Measurements from ENCODE around the gene ESRRA.

The ESRRA gene

DNA sequence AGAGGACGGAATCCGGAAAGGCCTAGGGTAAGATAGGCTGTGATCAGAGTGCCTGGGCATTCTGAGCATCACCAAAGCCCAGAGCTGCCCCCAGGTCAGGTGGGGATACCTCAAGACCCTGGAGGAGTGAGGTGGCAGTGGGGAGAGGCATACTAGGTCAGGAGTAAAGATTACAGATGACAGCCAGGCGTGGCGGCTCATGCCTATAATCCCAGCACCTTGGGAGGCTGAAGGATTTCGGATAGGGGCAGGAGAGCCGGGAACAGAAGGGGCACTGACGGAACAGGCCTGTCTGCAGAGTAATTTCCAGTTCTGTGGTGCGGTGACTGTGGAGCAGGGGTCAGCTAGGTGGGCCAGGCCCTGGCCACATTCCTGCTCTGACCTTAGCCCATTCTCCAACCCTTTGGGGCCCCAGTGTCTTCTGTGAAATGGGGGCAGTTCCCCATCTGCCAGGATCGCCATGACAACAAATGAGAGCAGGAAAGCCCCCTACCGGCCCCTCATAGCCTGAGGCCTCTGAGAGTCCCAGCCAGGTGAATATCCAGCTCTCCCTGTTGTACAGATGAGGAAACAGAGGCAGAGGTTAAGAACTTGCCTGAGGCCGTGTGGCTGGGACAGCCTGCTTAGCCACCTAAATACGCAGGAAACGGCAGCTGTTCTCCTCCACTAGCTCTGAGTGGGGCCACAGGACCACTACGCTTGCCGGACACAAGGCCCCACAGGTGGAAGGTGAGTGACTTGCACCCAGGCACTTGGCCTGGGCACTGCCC lies 30.1 kb upstream of the ESRRA start:
- DNase-seq (ENCODE audit: low spot score) = no peak

DNA sequence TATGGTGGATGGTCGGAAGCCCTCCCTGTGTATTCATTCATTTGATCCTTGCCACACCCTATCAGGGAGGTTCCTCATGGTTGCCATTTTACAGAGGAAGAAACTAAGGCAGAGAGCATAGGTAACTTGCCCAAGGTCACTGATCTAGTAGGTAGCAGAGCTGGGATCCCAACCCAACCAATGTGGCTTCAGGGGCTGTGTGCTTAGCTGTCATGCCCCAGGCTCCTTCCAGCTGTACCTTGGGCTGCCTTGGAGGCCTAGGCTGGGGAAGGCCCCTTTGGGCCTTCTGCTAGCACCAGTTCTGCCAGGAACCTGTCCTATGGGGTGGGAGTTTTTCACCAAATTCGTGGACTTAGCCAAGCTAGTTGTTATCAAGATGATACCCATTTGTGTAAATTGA lies 29.5 kb upstream of the ESRRA start:
- DNase-seq (ENCODE audit: low spot score) = no peak

DNA sequence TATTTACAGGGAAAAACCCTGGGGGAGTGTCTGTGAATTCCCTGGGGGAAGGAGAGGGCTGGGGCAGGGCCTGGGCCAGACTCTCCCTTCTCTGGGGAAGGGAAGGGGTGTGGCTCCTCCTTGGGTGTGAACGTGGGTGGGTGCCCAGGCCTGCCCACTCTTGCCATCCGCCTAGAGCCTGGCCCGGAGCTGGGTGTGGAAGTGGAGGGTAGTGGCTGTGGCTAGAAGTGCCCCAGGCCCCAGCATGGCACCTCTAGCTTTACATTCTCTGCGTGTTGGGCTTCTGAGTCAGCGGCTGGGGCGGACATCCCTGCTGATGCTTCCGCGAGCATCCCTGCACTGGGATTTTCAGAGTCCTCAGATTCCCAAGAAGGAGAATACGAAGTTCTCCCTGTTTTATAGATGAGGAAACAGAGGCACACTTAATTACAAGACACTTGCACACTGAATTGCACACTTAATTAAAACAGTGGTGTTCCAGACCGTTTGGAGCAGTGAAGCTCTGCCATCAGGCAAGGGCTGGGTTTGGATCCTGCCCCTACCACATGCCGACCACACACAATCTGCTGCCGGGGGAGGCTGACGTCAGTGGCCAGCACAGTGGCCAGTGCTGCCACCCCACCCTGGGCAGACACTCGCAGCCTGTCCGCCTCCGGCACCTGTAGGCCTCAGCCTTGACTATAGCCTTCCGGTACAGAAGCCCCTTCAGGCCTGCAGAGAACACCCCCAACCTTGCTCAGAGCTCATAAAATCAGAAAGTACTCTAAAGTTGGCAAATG lies 28.5 kb upstream of the ESRRA start:
- DNase-seq (ENCODE audit: low spot score) = no peak

DNA sequence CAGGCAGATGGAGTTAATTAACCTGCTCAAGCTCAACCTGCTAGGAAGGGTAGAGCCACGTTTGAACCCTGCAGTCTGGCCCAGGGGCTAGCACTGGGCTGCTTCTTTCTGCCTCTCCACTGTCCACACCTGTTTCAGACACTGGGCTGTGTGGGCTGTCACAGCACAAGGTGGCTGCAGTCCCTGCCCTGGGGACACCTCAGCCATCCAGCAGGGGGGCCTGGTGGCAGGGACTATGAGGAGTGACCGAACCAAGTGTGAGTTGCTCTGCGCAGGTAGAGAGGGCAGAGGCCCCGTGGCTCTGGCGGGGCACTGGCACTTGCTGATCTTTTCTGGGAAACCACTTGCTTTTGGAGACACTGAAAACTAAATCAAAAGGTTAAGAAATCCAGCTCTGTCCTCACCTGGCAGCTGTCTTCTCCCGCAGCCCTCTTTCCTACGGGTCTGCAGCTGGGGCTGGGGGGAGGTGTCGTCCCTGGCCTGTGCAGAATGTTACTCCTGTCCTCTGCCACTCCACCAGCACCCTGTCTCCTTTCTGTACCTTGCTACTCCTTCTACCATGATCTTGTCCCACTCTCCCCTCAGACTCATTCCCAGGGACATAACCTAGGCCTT lies 26.6 kb upstream of the ESRRA start:
- no peak for DNase-seq (ENCODE audit: low spot score)

DNA sequence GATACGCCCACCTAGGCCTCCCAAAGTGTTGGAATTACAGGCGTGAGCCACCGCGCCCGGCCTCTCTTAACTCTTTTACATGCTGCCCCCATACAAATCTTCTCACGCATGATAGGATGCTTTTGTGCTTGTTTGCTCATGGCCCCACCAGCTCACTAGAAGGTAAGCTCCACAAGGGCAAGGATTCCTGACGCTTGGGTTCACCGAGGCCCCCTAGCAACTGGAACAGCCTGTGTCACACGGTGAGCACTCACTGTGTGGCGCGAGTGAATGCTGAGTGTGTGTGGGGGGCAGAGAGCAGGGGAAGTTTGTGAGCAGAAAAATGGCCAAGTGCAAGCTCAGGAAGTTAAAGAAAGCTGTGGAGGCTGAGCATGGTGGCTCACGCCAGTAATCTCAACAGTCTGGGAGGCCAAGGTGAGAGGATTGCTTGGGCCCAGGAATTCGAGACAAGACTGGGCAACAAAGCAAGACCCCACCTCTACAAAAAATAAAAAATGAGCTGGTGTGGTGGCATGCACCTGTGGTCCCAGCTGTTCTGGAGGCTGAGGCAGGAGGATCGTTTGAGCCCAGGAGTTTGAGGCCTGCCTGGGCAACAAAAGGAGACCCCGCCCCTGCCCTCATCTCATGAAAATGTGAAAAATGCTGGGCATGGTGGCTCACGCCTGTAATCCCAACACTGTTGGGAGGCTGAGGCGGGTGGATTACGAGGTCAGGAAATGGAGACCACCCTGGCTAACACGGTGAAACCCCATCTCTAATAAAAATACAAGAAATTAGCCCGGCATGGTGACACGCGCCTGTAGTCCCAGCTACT lies 23.2 kb upstream of the ESRRA start:
- no peak for DNase-seq (ENCODE audit: low spot score)

DNA sequence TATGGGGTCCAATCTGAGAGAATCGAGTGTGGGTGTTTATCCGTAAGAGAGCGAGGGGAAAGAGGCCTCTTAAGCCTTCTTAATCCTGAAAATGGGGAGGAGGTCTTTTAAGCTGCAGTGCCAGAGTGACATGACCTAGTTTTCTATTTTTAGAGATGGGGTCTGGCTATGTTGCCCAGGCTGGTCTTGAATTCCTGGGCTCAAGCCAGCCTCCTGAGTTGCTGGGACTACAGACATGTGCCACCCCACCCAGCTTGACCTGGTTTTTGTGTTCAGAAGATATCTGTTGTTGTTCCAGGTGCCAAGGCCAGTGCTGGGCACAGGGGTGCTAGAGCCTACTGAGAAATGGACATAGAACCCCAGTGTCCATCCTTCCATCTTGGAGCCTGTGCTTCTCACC lies 22.2 kb upstream of the ESRRA start:
- DNase-seq (ENCODE audit: low spot score) = no peak

DNA sequence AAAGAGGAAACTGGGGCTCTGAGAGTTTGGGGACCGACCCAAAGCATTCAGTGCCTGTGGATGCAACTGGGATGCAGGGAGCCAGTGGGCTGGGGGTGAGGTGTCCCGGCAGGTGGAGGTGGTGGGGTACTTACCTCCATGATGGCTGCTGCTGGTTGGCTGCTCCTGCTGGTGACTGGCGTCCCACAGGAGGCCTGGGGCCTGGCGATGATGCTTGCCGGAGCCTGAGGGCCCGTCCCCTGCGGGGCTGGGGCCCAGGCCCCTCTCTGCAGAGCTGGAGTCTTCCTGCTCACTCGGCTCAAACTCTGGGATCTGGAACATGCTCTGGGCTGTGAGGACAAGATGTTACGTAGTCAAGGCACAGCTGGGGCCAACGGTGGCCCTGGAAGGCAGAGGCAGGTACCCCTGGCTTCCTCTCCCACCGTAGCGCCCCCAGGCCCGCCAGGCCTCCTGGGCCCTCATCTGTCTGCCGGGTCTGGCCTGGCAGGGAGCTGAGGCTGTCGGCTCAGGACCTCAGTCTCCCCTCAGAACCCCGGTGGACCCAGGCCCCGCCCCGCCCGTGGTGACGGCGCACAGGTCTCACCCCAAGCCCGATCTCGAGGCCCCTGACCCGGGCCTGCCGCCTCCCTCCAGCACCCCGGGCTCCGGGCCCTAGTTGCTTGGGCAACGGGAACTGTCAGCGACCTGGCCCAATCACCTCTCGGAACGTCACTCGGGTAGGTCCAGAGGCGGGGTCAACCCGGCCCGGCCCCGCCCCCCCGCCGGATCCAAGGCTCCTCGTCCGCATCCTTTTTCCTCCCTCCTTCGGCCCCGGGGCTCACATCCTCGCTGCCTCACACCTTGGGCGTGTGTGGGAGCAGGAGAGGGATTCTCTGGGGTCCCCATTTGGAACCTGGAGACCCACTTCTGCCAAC lies 21.0 kb upstream of the ESRRA start, which contains the start of gene BAD:
TSS of gene BAD (minus strand) at position 618 of the 914 bp plus-strand sequence. CDS start at position 321, 297 bp downstream.
- peak; percentile 97 for DNase-seq (ENCODE audit: low spot score)

DNA sequence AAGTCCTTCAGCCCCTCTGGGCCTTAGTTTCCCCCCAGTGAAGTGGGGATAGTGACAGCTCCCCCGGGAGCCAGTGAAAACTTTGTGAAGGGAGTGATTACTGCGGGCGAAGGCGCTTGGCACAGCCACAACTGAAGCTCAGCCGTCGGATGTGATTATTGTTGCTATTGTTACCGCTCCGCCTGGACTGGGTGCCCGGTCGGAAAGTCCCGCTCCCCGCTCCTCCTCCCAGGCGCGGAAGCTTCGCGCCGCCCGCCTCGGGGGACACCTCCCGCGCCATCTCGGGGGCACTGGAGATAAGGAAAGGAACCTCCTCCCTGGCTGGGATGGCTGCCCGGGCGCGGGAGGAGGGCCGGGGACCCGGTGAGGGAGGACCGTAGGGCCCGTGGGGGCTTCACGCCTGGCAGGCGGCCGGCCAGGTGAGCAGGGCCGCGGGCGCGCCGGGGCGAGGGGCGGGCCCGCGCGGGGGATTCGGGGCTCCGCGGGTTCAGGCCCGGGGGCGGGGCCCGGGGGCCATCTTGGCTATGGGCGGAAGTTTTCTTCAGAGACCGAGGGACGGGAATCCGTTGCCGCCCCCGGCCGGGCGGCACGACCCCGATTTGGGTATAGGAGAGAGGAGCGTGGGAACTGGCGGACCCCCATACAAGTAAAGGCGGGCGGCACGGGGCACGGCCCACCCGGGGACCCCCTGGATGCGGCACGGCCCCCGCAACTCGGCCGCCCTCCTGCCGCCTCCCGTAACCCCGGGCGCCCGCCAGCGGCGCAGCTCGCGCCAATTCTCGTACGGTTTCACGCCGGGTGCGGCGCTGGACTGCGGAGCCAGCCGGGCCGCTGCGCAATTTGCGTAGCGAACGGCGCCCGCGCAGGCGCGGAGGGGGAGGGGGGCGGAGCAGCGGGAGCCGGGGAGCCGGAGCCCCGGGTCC lies 20.1 kb upstream of the ESRRA start, which contains the start of gene GPR137:
TSS of gene GPR137 (plus strand) at position 887 of the 923 bp plus-strand sequence. CDS start 677 bp downstream, outside the sequence.
- peak; percentile 82 for DNase-seq (ENCODE audit: low spot score)

DNA sequence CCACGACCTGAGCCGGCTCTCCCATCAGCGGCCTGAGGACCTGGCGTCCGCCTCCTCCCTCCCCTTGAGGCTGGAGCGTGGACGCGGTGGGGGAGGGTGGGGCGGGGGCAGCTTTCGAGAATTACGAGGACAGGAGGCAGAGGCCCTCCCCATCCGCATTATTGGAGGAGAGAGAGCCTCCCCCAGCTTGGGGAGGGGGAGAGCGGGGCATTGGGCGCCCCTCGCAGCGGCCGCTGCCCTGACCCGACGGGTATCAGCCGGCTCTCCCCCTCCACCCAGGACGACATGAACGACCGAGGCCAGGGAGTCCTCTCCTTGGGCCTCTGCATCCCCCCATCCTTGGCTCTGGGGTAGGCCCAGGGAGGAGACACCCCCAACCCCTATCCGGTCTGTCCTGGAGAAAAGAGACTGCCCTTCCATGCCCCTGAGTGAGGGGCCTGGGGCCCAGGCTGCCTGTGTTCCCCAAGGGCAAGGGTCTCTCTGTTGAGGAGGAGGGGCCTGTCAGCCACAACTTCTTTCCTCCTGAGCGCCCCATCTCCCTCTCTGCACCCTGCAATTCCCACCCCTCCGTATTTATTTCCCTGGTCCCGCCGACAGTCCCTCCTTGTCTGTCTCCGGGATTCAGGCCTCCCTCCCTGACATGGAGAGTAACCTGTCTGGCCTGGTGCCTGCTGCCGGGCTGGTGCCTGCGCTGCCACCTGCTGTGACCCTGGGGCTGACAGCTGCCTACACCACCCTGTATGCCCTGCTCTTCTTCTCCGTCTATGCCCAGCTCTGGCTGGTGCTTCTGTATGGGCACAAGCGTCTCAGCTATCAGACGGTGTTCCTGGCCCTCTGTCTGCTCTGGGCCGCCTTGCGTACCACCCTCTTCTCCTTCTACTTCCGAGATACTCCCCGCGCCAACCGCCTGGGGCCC lies 19.2 kb upstream of the ESRRA start:
- DNase-seq (ENCODE audit: low spot score) = no peak

DNA sequence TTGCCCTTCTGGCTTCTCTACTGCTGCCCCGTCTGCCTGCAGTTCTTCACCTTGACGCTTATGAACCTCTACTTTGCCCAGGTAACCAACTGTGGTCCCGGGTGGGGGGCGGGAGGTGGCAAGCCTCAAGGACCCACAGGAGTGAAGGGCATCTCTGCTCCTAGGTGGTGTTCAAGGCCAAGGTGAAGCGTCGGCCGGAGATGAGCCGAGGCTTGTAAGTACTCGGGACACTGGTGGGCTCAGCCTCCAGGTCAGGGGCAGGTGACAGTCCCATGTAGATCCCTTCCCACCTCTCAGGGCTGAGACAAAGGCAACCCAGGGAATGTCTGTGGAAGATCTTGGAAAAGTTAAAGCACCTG lies 18.5 kb upstream of the ESRRA start:
- no peak for DNase-seq (ENCODE audit: low spot score)

DNA sequence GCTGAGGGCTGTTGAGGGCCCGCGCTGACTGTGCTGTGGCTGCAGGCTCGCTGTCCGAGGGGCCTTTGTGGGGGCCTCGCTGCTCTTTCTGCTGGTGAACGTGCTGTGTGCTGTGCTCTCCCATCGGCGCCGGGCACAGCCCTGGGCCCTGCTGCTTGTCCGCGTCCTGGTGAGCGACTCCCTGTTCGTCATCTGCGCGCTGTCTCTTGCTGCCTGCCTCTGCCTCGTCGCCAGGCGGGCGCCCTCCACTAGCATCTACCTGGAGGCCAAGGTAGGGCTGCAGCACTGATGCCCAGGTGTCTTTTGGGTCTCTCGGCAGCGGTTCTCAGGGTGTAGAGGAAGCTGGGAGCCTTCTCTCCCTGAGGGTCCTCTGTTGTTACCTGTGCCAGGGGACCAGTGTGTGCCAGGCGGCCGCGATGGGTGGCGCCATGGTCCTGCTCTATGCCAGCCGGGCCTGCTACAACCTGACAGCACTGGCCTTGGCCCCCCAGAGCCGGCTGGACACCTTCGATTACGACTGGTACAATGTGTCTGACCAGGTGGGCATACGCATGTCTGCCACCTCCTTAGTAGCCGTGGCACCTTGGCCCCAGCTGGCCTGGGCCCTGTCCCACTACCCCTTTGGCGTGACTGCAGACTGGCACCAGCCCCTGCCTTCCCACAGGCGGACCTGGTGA lies 17.5 kb upstream of the ESRRA start:
- no peak for DNase-seq (ENCODE audit: low spot score)

DNA sequence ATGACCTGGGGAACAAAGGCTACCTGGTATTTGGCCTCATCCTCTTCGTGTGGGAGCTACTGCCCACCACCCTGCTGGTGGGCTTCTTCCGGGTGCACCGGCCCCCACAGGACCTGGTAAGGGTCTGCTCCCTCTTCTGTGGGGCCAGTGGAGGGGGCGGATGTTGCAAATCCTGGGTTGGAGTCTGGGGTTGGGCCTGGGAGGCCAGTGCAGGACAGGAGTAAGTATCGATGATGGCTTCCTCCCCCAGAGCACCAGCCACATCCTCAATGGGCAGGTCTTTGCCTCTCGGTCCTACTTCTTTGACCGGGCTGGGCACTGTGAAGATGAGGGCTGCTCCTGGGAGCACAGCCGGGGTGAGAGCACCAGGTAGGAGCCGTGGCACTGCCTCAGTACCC lies 17.0 kb upstream of the ESRRA start:
- DNase-seq (ENCODE audit: low spot score) = no peak

DNA sequence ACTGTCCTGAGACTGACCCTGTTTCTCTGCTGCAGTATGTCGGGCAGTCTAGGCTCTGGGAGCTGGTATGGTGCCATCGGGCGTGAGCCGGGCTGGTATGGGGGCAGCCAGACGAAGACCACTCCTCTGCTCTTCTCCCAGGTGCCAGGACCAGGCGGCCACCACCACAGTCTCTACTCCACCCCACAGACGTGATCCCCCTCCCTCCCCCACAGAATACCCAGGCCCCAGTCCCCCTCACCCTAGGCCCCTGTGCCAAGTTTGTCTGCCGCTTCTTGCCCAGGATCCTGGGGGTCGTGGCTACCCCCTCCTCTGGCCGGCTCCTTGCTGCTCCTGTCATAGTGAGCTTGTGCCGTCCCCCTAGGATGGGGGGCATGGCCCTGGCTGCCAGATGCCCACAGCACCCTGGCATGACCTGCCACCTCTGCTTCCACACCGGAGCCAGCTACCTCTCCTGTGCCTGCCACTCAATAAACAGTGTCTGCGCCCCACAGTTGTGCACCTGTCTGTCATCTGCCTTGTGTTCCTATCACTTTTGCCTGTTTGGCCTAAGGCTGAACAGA lies 16.2 kb upstream of the ESRRA start:
- DNase-seq (ENCODE audit: low spot score) = no peak

DNA sequence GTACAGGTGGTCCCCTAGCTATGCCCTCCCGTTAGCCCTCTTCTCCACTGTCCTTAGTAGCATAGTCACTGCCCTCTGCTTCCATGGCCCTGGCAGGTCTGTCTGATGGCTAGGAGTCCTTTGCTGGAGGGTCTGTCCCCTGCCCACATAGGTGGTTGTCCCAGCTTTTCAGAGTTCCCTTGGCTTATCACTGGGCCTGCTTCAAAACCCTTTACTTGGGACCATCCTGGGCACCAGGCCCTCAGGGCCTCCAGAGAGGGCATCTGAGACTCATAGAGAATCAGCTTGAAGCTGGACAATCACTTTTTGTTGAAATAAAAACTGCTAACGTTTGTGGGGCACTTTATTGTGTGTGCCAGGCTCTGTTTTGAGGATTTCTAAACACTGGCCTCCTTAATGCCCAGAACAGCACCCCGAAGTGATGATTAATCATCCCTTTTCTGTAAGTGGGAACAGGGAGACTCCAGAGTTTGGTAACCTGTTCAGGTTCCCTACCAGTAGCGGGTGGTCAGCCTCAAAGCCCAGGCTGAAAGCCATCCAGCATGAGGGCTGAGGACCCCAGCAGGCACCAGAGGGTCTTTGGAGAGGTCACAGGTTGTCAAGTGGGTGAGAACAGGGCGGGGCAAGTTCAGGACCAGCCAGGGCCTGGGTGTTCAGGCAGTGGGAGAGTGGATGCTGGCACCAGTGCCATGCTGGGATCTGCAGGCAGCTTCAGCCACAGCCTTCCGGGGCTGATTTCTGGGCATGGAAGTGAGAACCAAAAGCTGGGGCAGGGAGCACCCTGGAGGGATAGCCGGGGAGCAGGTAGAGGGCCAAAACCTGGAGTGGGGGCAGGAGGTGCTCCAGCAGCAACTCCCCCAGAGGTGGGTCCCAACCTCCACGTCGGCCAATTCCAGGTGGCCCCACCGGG lies 14.7 kb upstream of the ESRRA start:
- no peak for DNase-seq (ENCODE audit: low spot score)

DNA sequence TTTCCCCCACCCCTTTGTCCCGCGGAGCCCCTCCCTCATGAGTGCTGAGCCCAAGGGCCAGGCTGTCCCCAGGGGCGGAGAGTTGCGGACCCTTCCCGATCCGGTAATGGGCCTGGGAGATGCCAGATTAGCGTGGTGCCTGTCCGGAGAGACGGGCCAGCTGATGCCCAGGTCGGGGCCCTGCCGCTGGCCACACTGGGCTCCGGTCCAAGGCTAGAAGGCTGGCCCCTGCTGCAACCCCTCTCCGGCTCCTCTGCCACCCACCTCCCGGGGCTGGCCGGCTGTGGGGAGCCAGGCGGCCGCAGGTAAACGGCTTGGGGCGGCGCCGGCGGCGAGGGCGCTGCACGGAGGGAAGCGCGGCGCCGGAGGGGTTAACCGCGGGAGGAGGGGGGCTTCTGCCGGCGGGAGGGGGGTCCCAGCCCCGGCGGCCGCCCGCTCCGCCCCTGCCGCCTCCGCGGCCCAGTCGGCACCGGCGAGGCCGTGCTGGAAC lies 14.0 kb upstream of the ESRRA start, which contains the start of gene KCNK4:
TSS of gene KCNK4 (plus strand) at position 41 of the 490 bp plus-strand sequence. CDS start 1,717 bp downstream, outside the sequence.
- no peak for DNase-seq (ENCODE audit: low spot score)

DNA sequence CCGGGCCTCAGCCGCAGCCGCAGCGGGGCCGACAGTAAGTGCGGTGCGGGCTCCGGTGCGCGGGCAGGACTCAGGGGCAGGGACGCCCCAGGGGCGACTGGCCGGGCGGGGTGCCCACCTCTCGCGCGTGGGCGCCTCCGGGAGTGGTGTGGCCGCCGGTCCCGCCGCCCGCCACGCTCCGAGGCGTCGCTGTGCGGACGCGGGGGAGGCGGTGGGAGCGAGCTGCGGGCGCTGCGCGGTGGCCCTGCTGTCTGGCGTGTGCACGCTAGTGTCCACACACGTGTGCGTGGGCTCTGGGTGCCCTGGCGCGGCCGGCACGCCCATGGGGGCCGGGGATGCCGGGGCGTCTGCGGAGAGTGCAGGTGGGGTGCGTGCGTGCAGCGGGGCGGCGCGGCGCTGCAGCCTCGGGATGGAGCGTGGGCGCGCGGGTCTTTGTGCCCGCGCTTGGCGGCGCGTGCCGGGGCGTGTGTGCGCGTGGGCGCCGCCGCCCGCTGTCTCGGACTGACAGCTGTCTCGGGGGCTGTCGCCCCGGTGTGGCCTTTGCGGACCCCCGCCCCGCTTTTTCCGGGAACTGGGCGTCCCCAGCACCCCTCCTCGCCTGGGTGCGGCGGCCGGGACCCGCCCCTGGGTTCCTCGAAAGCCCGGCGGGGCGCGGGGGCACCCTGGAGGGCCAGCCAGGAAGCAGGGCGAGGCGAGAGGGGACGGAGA lies 13.4 kb upstream of the ESRRA start:
- no peak for DNase-seq (ENCODE audit: low spot score)
